Measurements from ENCODE around the gene STX10.
A peak's percentile ranks its signal among the peaks of the same experiment; 100 is the strongest.
"Not testable (repeated sequence)": the region's sequence is repeated elsewhere in the genome, so short reads cannot be mapped to it uniquely, and the experiment has no call there.

Gene STX10

GRCh38 chr19:13150187-13150930 is at the start of gene STX10, which contains the start of gene IER2:
TSS of gene STX10 (minus strand) at chr19:13150375. CDS start at chr19:13150173, 202 bp downstream.
TSS of gene IER2 (plus strand) at chr19:13150411. CDS start at chr19:13153187, 2,776 bp downstream.
- DNase-seq = peak; percentile 31 to 96 (median 93)

DNA sequence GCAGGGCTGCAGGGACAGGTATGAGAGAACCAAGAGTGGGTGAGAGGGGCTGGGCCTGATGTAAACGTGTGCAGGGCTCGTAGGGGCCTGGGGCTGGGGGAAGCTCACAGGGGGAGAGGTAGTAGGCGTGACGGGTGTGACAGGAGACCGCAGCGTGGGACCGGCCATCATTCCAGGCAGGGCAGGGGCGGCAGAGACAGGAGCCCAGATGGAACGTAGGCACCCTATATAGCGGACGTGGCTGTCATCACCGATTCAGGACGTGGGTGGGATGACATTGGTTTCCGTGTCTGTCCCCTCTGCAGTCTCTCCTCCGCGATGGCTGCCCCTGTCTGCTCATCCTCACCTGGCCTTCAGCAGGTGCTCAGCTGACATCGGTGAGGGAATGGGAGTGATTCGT is 48.5 kb upstream of the STX10 start:
- DNase-seq = peak in 1 of 51 donors; percentile 31

DNA sequence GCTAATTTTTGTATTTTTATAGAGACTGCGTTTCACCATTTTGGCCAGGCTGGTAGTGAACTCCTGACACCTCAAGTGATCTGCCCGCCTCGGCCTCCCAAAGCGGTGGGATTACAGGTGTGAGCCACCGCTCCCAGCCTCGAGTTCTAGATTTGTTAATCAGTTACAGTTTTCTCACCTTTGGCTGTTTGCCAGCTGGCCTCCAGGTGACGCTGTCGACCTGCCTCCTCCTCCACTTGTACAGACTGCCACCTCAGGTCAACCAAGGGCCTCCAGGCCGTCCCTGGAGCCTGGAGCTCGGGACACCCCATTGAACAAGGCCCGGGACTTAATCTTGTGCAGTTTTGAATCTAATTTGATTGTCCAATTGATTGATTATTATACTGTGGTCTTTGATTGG is 45.5 kb upstream of the STX10 start:
- no peak for DNase-seq

- no peak for DNase-seq
Measured at GRCh38 chr19:13190781-13191540, 40.8 kb upstream of the STX10 start.

DNA sequence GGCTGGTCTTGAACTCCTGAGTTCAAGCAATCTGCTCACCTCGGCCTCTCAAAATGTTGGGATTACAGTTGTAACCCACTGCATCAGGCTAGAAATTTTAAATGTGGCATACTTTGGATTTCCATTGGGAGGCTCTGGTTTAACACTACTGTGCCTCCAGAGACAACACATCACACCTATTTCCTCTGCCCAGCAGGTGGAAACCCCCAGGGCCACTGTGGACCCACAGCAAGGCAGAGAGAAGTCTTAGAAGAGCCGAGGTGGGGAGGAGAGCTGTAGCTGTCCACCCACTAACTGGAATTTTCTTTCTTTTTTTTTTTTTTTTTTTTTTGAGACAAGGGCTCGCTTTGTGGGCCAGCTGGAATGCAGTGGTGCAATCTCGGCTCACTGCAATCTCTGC is 39.4 kb upstream of the STX10 start:
- DNase-seq = no peak

- no peak for DNase-seq
Measured at GRCh38 chr19:13187419-13187818, 37.2 kb upstream of the STX10 start.

DNA sequence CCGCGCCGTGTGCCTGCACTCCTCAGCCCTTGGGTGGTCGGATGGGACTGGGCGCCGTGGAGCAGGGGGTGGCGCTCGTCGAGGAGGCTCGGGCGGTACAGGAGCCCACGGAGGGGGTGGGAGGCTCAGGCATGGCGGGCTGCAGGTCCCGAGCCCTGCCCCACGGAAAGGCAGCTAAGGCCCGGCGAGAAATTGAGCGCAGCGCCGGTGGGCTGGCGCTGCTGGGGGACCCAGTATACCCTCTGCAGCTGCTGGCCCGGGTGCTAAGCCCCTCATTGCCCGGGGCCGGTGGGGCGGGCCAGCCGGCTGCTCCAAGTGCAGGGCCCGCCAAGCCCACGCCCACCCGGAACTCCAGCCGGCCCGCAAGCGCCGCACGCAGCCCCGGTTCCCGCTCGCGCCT is 36.5 kb upstream of the STX10 start:
- not testable (repeated sequence) for DNase-seq

- peak in 9 of 51 donors; percentile 7 to 26 (median 16) for DNase-seq
Measured at GRCh38 chr19:13185763-13186657, 35.8 kb upstream of the STX10 start.

DNA sequence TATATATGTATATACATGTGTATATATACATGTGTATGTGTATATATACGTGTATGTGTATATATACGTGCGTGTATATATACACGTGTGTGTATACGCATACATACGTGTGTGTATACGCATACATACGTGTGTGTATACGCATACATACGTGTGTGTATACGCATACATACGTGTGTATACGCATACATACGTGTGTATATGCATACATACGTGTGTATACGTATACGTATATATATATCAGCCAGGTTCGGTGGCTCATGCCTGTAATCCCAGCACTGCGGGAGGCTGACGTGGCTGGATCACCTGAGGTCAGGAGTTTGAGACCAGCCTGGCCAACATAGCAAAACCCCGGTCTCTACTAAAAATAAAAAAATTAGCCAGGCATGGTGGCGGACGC is 34.8 kb upstream of the STX10 start:
- not testable (repeated sequence) for DNase-seq

- peak in 35 of 51 donors; percentile 3 to 68 (median 39) for DNase-seq
Measured at GRCh38 chr19:13181747-13182388, 31.7 kb upstream of the STX10 start.

GRCh38 chr19:13178291-13178690 is 28.1 kb upstream of the STX10 start:
- DNase-seq = not testable (repeated sequence)

DNA sequence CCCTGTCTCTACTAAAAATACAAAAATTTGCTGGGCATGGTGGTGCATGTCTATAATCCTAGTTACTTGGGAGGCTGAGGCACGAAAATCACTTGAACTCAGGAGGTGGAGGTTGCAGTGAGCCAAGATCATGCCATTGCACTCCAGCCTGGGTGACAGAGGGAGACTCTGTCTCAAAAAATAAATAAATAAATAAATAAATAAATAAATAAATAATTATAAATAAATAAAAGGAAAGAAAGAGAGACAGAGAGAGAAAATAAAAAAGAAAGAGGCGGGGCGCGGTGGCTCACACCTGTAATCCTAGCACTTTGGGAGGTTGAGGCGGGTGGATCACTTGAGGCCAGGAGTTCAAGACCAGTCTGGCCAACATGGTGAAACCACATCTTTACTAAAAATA is 27.4 kb upstream of the STX10 start:
- not testable (repeated sequence) for DNase-seq

DNA sequence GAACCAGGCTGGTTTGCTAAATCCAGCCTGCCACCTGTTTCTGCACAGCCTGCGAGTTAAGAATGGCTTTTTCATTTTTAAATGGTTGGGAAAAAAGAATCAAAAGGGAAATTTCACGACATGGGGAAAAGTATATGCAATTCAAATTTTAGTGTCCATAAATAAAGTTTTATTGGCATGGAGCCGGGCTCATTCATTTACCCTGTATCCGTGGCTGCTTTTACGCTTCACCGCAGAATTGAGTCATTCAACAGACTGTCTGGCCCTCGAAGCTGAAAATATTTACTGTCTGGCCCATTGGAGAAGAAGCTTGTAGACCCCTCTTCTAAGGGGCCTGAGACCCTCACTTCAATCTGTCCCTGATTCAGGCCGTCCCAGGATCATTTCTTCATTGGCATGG is 26.2 kb upstream of the STX10 start:
- DNase-seq = no peak

GRCh38 chr19:13173139-13173737 is 23.1 kb upstream of the STX10 start:
- no peak for DNase-seq

DNA sequence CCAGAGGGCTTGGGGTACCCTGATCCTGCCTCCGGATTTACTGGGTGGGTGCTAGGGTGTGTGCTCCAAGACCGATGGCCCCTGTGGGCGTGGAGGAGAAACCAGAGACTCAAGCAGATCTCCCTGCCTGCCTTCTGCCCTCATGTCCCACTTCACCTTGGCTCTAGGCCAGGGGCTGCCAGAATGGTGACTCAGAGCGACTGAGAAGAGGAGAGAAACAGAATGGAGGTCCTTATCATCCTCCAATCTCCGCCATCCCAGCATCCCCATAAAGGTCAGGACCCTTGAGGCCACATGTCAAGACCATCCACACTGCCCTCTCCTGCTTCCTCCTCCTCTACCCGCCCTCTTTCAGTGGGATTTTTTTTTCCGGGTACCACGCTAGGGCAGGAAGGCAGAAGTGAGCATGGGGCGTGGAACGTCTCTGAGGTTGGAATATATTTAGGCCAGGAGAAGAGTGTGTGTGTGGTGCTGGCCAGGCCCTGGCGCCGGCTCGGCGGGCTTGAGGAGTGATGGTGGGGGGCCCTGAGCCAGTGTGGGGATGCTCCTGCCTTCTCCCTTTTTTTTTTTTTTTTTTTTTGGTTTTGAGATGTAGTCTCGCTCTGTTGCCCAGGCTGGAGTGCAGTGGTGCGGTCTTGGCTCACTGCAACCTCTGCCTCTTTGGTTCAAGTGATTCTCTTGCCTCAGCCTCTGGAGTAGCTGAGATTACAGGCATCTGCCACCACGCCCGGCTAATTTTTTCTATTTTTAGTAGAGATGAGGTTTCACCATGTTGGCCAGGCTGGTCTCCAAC is 22.4 kb upstream of the STX10 start:
- peak in 20 of 51 donors; percentile 0 to 55 (median 16) for DNase-seq

- no peak for DNase-seq
Measured at GRCh38 chr19:13171146-13171545, 21.0 kb upstream of the STX10 start.

- no peak for DNase-seq
Measured at GRCh38 chr19:13169769-13170168, 19.6 kb upstream of the STX10 start.

DNA sequence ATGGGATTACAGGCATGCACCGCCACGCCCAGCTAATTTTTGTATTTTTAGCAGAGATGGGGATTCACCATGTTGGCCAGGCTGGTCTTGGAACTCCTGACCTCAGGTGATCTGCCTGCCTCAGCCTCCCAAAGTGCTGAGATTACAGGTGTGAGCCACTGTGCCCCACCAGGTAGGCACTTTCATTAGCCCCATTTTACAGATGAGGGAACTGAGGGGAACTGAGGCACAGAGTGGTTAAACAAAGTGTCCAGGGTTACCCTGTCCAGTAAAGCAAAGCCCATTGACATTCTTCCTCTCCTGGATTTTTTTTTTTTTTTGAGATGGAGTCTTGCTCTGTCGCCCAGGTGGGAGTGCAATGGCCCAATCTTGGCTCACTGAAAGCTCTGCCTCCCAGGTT is 16.0 kb upstream of the STX10 start:
- not testable (repeated sequence) for DNase-seq

GRCh38 chr19:13165162-13165997 is 15.2 kb upstream of the STX10 start:
- DNase-seq = no peak
